ENCODE results near the gene C2CD3. TPM values are rescaled to one million over a fixed set of nuclear protein-coding genes. Genes with fewer than 3 reads are reported as not detected.

Gene C2CD3
- total RNA-seq, 1 donor from 2014 or later: 23.9 TPM

DNA sequence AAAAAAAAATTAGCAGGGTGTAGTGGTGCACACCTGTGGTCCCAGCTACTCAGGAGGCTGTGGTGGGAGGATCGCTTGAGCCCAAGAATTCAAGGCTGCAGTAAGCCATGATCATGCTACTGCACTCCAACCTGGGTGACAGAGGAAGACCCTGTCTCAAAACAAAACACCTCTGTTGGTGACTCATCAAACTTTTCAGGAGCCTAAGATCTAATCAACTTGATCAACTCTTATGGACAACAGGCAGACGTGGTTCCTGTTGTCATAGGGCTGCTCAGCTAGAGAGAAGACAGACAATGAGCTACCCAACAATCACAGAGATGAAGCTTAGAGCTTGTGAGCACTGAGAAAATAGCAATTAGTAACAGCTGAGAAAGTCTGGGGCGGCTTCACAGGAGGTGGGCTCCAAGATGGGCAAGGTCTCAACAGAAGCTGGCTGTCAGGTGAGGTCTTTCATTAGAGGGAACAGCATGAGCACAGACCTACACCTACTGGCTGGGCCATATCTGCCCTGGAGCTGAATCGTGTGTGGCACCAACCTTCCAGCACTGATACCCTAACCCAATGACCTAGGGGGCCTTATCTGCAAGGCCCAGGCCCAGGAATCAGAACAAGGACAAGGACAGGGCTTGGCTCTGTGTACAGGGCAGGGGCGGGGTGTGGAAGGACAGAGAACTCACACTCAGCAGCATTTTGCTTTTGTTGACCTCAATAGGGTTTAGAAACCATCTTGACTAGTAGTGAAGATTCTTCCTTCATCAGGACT is 154.7 kb downstream of the C2CD3 start:
- Mint-ChIP-seq H3K27ac (ENCODE audit: unreplicated experiment) (no peak overlapping the region), H3K27me3 (ENCODE audit: unreplicated experiment) (peaks cover 2% of the 10 kb centered on the region), H3K9me3 (ENCODE audit: unreplicated experiment) (no peaks in the 10 kb centered on the region), H3K4me1 (ENCODE audit: unreplicated experiment) (no peaks in the 10 kb centered on the region), H3K4me3 (ENCODE audit: unreplicated experiment) (peak overlapping the region; percentile 61), H3K36me3 (ENCODE audit: low read depth, unreplicated experiment) (peaks cover 25% of the 10 kb centered on the region)
- TF ChIP-seq, protein P1, sequence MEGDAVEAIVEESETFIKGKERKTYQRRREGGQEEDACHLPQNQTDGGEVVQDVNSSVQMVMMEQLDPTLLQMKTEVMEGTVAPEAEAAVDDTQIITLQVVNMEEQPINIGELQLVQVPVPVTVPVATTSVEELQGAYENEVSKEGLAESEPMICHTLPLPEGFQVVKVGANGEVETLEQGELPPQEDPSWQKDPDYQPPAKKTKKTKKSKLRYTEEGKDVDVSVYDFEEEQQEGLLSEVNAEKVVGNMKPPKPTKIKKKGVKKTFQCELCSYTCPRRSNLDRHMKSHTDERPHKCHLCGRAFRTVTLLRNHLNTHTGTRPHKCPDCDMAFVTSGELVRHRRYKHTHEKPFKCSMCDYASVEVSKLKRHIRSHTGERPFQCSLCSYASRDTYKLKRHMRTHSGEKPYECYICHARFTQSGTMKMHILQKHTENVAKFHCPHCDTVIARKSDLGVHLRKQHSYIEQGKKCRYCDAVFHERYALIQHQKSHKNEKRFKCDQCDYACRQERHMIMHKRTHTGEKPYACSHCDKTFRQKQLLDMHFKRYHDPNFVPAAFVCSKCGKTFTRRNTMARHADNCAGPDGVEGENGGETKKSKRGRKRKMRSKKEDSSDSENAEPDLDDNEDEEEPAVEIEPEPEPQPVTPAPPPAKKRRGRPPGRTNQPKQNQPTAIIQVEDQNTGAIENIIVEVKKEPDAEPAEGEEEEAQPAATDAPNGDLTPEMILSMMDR (IDR thresholded peaks at IDR 0.05; ENCODE audit: unreplicated experiment): no peak
- DNase-seq (ENCODE audit: low spot score): no peak

DNA sequence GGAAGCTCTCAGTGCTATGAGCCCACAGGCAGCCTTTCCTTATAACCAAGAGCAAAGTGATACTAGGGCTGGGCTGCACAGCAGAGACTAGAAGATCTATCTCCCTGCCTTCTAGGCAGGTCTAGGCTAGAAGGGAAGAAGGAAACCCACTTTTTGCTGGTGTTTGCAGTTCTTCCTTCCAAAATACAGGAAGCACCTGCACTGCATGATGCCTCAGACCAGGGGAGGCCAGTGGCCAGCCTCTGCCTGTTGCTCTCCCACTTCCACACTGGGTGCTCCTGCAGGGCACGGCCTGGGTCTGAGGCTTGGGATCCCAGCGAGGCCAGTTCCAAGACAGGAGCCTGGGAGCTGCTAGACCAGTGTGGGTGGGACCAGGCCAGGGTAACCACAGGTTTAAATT is 155.9 kb downstream of the C2CD3 start:
- TF ChIP-seq, protein P1 (IDR thresholded peaks at IDR 0.05; ENCODE audit: unreplicated experiment): no peak
- Mint-ChIP-seq H3K36me3 (ENCODE audit: low read depth, unreplicated experiment) (peaks cover 25% of the 10 kb centered on the region), H3K27me3 (ENCODE audit: unreplicated experiment) (peaks cover 2% of the 10 kb centered on the region), H3K4me1 (ENCODE audit: unreplicated experiment) (peaks cover 3% of the 10 kb centered on the region), H3K27ac (ENCODE audit: unreplicated experiment) (no peak overlapping the region), H3K4me3 (ENCODE audit: unreplicated experiment) (no peak overlapping the region), H3K9me3 (ENCODE audit: unreplicated experiment) (no peaks in the 10 kb centered on the region)
- no peak for DNase-seq (ENCODE audit: low spot score)

DNA sequence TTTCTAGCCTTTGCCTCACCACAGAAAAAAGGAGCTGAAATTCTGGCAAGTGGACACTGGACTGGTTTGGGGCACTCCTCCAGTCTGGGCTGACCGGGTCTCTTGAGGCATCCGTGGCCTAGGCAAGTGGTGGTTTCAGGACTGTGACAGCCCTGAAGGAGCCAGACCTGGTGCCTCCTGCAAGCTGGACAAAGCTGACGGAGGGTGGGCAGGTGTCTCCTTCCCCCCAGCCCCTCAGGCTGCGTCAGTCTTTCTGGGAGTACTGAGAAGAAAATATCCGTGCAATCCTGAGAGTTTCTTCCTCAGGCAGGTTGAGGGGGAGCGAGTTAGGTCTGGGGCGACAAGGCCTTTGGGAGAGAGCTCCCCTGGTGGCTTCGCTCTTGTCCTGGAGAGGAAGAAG is 157.7 kb downstream of the C2CD3 start:
- Mint-ChIP-seq H3K9me3 (ENCODE audit: unreplicated experiment) (no peaks in the 10 kb centered on the region), H3K36me3 (ENCODE audit: low read depth, unreplicated experiment) (peaks cover 25% of the 10 kb centered on the region), H3K4me1 (ENCODE audit: unreplicated experiment) (peaks cover 3% of the 10 kb centered on the region), H3K4me3 (ENCODE audit: unreplicated experiment) (no peak overlapping the region), H3K27ac (ENCODE audit: unreplicated experiment) (no peak overlapping the region), H3K27me3 (ENCODE audit: unreplicated experiment) (peaks cover 2% of the 10 kb centered on the region)
- TF ChIP-seq, protein P1 (IDR thresholded peaks at IDR 0.05; ENCODE audit: unreplicated experiment): no peak
- no peak for DNase-seq (ENCODE audit: low spot score)

DNA sequence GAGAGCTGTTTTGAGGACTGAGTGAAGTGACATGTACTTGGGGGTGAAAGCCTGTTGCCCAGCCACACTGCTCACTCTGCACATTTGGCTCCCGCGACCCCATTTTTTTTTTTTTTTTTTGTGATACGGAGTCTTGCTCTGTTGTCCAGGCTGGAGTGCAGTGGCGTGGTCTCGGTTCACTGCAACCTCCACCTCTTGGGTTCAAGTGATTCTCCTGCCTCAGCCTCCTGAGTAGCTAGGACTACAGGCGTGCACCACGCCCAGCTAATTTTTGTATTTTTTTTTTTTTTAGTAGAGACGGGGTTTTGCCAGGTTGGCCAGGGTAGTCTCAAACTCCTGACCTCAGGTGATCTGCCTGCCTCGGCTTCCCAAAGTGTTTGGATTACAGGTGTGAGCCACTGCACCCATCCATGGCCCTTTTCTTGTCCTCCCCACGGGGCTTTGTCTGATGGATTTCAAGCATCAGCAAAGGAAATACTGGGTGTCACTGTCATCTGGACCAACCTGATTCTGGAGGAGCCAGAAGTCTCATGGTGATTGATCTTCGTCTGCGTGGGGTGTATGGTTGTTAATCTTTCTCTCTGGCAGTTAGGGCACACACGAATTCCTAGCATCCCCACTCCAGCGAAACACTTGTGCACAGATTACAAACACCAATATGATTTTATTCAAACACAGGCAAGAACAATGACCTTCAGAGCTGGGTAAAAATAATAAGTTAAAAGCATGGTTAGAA is 158.6 kb downstream of the C2CD3 start:
- Mint-ChIP-seq H3K27ac (ENCODE audit: unreplicated experiment) (no peak overlapping the region), H3K36me3 (ENCODE audit: low read depth, unreplicated experiment) (peaks cover 23% of the 10 kb centered on the region), H3K9me3 (ENCODE audit: unreplicated experiment) (no peaks in the 10 kb centered on the region), H3K27me3 (ENCODE audit: unreplicated experiment) (peaks cover 2% of the 10 kb centered on the region), H3K4me1 (ENCODE audit: unreplicated experiment) (peaks cover 3% of the 10 kb centered on the region), H3K4me3 (ENCODE audit: unreplicated experiment) (no peak overlapping the region)
- DNase-seq (ENCODE audit: low spot score): no peak
- TF ChIP-seq, protein P1 (IDR thresholded peaks at IDR 0.05; ENCODE audit: unreplicated experiment): no peak

Data from endothelial cell (in vitro differentiated cells).